SU-DHL-6 (cell line): ENCODE results near the gene NPY5R.

Experiments
- CTCF ChIP-seq: fragments of 200-600 bp; sonication (generic); IDR thresholded peaks from one replicate; pipeline ENCODE4 v1.5.1; 2017; ENCODE audit warnings: antibody characterized with exemption, mild to moderate bottlenecking, low read length, moderate library complexity; ENCODE audit not compliant: insufficient read depth, poor library complexity, severe bottlenecking
- EZH2phosphoT487 ChIP-seq: fragments of 200-600 bp; sonication (generic), shearing (Covaris generic); conservative IDR thresholded peaks from 2 replicates; pipeline ENCODE4 v1.6.1; 2018; ENCODE audit warnings: mild to moderate bottlenecking, antibody characterized with exemption, low read length, moderate library complexity, mixed read lengths

DNA sequence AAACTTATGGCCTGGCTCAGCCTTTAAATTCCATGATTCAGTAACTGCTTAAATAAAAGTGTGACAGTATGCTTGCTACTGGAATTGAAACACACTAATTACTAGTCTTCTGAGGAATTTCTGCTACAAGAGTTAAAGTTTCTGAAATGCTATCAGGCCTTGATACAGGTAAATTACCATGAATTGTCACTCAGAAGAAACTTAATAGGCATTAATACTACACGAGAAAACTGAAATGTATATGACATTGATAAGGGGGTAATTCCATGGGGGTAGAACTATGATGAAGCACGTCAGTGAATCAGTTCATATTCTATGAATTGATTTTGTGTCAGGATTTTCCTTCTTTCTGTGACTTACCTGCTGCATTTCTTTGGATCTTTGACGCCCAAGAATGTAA is 8.3 kb upstream of the NPY5R start:
- TF ChIP-seq CTCF (no peak), EZH2phosphoT487 (no peak)
